HG03521 (cell line): ENCODE data around the gene SMNDC1.

Source experiments
- ATAC-seq: cut with Tn5 transposase; IDR thresholded peaks from one replicate; pipeline ENCODE4 v1.9.1; 2021; ENCODE audit warnings: mild to moderate bottlenecking, moderate library complexity; ENCODE audit not compliant: unreplicated experiment

The SMNDC1 gene

DNA sequence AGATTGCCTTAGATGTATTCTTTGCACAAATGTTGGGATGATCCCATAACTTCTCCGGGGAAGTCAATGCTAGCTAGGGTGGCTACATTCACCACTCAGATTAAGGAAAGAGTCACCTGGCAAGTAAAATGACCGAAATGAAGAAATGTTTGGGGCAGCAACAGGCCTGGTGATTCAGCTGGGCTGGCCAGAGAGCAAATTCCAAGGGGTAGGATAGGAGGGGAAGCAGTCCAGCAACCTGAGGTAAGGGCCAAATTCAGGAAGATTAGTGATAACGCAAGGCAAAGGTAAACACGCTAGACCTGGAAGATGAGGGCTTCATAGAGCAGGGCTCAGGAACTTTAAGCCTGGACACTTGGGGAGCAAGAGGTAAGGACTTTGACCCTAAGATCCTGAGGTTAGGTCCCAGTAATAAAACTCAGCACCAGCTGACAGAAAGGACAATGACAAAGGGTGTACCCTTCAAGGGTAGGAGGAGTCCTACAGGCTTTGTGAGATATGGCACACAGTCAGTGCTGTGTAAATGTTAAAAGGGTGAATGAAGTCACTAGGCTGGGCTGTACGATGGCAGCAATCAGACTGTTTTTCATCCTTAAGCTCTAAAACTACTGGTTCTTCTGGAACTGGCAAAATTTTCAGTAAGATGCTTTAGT is 22.7 kb upstream of the SMNDC1 start:
- no peak for ATAC-seq

GRCh38 chr10:110326351-110327032 is 21.8 kb upstream of the SMNDC1 start:
- ATAC-seq = no peak

GRCh38 chr10:110324805-110325280 is 20.1 kb upstream of the SMNDC1 start:
- no peak for ATAC-seq

DNA sequence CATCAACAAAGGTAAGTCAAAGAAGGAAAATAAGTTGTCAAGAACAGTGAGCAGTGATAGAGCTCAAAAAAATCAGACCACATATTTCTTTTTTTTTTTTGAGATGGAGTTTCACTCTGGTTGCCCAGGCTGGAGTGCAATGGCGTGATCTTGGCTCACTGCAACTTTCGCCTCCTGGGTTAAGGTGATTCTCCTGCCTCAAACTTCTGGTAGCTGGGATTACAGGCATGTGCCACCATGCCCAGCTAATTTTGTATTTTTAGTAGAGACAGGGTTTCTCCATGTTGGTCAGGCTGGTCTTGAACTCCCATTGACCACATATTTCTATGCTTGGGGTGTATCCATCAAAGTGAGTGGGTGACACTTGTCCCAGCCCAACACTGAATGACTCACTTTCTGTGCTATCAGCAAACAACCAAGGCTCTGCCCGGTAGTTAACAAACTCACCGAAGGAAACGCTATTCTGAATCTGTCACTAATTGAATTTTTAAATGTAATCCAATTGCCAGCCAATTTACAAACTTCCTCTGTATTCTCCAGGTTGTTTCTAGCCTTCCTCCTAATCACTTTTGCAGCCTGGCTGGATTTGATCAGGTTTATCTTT is 19.6 kb upstream of the SMNDC1 start:
- ATAC-seq = no peak

GRCh38 chr10:110323503-110323902 is 18.8 kb upstream of the SMNDC1 start:
- no peak for ATAC-seq

DNA sequence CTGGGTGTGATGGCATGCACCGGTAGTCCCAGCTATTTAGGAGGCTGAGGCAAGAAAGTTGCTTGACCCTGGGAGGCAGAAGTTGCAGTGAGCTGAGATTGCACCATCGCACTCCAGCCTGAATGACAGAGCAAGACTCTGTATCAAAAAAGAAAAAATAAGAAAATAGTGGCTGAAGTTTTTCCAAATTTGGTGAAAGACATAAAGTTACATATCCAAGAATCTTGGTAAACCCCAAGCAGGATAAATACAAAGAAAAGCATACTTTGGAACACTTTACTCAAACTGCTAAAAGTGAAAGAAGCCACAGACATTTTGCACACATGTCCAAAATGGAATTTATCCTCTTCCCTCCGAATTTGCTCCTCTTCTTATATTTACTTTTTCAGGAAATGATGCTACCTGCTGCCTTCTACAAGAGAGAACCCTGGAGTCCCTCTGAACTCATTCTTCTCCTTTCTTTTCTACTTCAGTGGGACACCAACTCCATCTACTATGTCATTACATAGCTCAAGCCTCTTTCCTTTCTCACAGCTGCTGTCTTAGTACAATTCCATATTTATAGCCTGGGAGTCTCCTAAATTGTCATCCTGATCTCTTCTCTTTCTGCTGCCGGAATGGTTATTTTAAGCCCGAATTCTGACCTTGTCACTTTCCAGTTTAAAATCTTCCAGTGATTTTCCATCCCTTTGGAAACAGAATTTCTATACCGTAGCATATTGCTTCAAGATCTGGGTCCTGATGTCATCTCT is 17.3 kb upstream of the SMNDC1 start:
- ATAC-seq = no peak

- no peak for ATAC-seq
Observed at GRCh38 chr10:110317866-110318850, 13.4 kb upstream of the SMNDC1 start.

DNA sequence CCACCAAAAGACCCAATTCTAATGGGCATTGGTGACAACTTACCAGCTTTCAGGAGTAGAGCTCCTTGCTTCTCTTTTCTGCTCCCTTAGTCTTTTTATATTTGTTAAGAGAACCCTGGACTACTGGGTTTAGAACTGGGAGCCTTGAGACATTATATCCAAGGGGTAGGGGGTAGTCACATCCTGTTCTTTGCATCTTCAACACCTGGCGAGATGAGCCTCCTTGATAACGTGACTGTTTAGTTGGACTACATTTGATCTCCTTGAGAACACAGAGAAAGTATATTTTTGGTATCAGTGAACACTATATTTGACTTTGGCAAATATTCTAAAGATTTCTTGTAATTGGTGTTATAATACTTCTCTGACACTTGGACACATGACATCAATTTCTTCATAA is 9.0 kb upstream of the SMNDC1 start:
- no peak for ATAC-seq

DNA sequence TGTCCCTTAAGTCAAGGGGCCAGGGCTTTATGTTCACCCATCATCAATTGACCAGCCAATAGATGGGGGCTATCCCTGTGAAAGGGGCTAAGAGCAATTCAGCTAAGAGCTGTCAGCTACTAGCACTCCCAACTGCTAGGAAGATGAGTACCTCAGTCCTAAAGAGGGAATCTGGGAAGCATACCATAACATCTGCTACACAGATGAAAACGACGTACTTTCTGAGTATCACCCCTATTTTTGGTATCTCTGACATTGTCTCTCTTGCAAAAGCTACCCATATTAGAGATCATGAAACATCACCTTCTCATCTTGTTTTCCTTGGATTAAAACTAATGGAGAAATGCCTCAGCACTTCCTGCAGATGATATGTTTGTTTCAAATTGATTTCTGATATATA is 7.5 kb upstream of the SMNDC1 start:
- ATAC-seq = no peak

DNA sequence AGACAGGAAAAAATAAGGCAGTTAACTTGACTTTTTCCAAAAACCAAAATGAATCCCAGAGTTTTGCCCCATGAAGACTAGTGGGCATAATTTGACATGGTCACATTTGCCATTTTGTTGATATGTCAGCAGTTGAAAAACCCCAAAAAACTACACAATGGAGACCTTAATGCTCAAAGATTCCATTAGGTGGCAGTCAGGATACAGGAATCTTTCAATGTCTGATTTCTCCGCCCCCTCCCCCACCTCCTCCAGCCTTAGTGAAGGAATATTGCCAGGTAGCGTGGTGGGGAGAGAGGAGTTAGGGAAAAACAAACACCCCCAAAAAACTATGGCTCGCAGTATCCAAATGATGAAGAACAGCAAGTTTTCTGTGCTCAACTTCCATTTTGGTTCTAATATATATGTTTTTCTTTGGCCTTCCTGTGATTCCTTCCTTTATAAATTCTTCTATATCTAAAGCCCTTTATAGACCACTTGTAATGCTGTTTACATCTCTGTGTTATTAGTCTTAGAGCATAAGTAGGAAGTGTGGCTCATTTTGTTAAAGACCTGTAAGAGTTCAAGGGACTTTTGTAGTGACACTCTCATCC is 6.7 kb upstream of the SMNDC1 start:
- no peak for ATAC-seq

DNA sequence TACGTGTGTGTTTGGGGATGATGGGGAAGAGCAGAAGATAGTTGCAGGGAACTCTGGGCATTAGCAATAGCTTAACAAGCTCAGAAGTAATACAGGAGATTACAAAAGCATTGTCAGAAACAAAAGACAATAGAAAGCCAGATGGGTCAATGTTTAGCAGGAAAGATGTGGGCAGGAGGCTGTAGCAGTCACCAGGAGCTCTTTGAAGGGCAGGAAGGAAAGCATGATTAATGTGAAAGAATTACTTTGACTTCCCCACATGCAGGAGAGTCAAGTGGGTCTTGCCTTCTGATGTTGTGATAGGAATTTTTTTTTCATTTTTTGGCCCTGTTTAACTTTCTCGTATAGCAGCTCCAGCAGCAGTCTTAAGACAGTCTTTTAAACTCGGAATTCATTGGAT is 6.0 kb upstream of the SMNDC1 start:
- ATAC-seq = no peak

DNA sequence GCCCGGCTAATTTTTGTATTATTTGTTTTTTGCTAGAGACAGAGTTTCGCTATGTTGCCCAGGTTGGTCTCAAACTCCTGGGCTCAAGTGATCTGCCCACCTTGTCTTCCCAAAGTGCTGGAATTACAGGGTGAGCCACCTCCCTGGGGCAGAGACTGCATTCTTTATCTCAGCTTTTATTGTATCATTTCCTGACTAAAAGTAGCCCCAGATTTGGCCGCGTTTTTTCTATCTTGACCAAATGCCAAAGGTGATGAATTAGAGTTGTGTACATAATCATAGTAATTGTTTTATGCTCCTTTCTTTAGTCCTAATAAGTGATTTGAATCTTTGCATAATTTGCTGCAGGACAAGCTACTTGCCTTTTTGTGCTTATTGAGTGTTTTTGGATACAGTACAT is 3.1 kb upstream of the SMNDC1 start:
- ATAC-seq = no peak

DNA sequence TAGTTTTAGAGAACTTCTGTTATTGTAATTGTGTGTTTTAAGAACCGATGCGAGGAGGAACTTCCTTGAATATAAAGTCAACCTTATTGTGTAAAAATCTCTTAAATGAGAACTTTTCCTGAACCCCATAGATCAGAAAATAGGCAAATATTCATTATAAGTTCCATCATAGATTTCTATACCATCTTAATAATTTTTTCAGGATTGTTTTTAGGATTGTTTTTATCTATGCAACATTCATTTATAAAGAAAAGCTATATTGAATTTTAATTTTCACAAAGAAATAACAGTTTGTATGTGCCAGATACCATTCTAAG is 1.7 kb upstream of the SMNDC1 start:
- ATAC-seq = no peak

GRCh38 chr10:110305767-110306451 is 1.2 kb upstream of the SMNDC1 start:
- no peak for ATAC-seq

DNA sequence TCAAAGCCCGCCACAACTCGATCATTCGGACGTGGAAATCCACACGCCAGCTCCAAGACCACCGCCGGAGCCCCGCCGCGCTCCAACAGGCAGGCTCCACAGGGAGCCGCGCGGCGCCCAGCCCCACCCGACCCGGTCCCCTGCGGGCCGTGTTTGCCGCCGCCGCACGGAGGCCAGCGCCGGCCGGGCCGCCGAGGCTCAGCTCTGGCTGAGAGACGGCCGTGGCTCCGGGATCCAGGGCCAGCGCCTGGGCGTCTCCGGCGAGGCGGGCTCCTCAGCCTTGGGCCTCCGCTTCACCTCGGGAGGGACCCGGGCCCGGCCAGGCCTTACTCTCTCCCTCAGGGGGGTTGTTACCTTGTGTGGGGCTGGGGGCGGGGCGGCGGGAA is 333 bp downstream of the SMNDC1 start:
- peak; percentile 47 for ATAC-seq

DNA sequence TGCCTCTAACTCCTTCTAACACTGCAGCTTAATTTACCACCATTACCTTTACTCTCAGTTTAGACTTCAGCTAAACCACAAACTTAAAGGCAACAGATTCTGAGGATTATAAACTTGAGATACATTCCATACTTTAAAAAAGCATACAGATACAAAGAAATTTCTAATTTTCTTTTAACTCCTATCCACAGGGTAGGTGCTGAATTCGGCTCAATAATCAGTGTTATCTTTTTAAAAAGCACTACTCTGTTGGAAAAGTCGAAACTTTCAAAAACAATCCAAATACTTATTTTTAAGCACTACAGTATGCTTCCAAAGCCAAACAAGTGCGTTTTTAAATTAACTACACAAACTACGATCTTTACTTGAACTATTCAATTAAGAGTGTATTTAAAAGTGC is 1.0 kb downstream of the SMNDC1 start:
- ATAC-seq = no peak

GRCh38 chr10:110300486-110300986 is 4.2 kb downstream of the SMNDC1 start:
- no peak for ATAC-seq

- ATAC-seq = no peak
Observed at GRCh38 chr10:110296966-110297365, 7.8 kb downstream of the SMNDC1 start.

DNA sequence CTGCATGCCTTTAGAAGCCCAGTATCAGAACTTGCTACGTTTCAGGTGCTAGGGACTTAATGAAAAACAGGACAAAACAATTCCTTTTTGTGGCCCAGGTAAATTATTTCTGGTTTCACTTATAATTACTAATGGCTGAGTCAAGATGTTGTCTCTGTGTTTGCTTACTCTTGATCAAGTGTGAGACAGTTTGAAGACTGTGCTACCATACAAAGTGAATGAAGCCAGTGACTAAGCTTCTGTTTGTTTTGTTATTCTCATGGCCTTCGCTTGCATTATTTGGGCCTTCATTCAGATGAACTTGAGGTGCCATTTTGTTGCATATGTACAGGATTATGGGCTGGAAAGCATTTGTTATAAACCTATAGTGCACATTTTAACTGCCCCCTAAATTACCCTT is 17.9 kb downstream of the SMNDC1 start:
- ATAC-seq = no peak
